CMK (cell line): ENCODE results near the gene RFX4.

Experiments used
- DNase-seq: peaks from one replicate; pipeline ENCODE4 v3.0.0-alpha.2; 2010; ENCODE audit warnings: low read depth

The RFX4 gene

GRCh38 chr12:106804668-106805067, 221.9 kb downstream of the RFX4 start:
- DNase-seq = no peak
